Fibroblast of the aortic adventitia (primary cell): ENCODE data around the gene GDPGP1. TPM values are rescaled to one million over a fixed set of nuclear protein-coding genes. Genes with fewer than 3 reads are reported as not detected.
A peak's percentile ranks its signal among the peaks of the same experiment; 100 is the strongest.

Source experiments
- DNase-seq: peaks from one replicate; pipeline ENCODE4 v3.0.0-alpha.2; 2010; ENCODE audit warnings: low read depth
- H3K4me3 ChIP-seq: 2 replicates; pipeline ENCODE4 v1.5.1; 2011; ENCODE audit warnings: low read depth, mild to moderate bottlenecking, control low read depth, low read length, moderate library complexity
- total RNA-seq: library from RNA; depleted of rRNA; stranded (reverse); fragments of >200 nt; gene quantifications from 2 replicates; pipeline ENCODE4 v1.2.3, GENCODE V29; 2012; ENCODE audit warnings: low replicate concordance
- TF ChIP-seq, protein P1 (sequence below): IDR thresholded peaks from 2 replicates; pipeline ENCODE4 v1.5.1; 2011; ENCODE audit warnings: mild to moderate bottlenecking, low read length, control low read depth, inconsistent platforms; ENCODE audit not compliant: insufficient read depth

Gene GDPGP1
- total RNA-seq, 1 donor = 9.6 TPM

- peak overlapping the region; percentile 87 for H3K4me3 ChIP-seq
- TF ChIP-seq, protein P1, sequence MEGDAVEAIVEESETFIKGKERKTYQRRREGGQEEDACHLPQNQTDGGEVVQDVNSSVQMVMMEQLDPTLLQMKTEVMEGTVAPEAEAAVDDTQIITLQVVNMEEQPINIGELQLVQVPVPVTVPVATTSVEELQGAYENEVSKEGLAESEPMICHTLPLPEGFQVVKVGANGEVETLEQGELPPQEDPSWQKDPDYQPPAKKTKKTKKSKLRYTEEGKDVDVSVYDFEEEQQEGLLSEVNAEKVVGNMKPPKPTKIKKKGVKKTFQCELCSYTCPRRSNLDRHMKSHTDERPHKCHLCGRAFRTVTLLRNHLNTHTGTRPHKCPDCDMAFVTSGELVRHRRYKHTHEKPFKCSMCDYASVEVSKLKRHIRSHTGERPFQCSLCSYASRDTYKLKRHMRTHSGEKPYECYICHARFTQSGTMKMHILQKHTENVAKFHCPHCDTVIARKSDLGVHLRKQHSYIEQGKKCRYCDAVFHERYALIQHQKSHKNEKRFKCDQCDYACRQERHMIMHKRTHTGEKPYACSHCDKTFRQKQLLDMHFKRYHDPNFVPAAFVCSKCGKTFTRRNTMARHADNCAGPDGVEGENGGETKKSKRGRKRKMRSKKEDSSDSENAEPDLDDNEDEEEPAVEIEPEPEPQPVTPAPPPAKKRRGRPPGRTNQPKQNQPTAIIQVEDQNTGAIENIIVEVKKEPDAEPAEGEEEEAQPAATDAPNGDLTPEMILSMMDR = no peak
- DNase-seq = no peak
Observed at GRCh38 chr15:90232196-90232595, 1.8 kb upstream of the GDPGP1 start.

GRCh38 chr15:90232941-90233386, 1.0 kb upstream of the GDPGP1 start:
- peak; percentile 52 for DNase-seq
- TF ChIP-seq, protein P1 = peak; percentile 60

GRCh38 chr15:90233387-90234095, 468 bp upstream of the GDPGP1 start, which contains the start of gene CIB1:
Gene CIB1, minus strand, starts transcription at chr15:90233941. Its CDS starts 56 bp downstream, at chr15:90233885.
- DNase-seq = peak; percentile 96
- TF ChIP-seq, protein P1 = no peak
- peak within 1 kb of the TSS; percentile 87 for H3K4me3 ChIP-seq

More at GRCh38 chr15:90232941-90233386, 1.0 kb upstream of the GDPGP1 start:
- H3K4me3 ChIP-seq = peak overlapping the region; percentile 87

DNA sequence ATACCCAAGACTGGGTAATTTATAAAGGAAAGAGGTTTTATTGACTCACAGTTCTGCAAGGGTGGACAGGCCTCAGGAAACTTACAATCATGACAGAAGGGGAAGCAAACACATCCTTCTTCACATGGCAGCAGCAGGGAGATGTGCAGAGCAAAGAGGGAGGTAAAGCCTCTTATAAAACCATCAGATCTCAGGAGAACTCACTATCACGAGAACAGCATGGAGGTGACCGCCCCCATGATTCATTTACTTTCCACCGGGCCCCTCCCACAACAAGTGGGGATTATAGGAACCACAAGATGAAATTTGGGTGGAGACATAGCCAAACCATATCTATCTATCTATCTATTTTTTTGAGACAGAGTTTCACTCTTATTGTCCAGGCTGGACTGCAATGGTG, 5.4 kb downstream of the GDPGP1 start:
- TF ChIP-seq, protein P1 = no peak
- no peak overlapping the region for H3K4me3 ChIP-seq
- no peak for DNase-seq

GRCh38 chr15:90240856-90241255, 6.8 kb downstream of the GDPGP1 start:
- H3K4me3 ChIP-seq = no peak overlapping the region
- TF ChIP-seq, protein P1 = no peak
- no peak for DNase-seq

DNA sequence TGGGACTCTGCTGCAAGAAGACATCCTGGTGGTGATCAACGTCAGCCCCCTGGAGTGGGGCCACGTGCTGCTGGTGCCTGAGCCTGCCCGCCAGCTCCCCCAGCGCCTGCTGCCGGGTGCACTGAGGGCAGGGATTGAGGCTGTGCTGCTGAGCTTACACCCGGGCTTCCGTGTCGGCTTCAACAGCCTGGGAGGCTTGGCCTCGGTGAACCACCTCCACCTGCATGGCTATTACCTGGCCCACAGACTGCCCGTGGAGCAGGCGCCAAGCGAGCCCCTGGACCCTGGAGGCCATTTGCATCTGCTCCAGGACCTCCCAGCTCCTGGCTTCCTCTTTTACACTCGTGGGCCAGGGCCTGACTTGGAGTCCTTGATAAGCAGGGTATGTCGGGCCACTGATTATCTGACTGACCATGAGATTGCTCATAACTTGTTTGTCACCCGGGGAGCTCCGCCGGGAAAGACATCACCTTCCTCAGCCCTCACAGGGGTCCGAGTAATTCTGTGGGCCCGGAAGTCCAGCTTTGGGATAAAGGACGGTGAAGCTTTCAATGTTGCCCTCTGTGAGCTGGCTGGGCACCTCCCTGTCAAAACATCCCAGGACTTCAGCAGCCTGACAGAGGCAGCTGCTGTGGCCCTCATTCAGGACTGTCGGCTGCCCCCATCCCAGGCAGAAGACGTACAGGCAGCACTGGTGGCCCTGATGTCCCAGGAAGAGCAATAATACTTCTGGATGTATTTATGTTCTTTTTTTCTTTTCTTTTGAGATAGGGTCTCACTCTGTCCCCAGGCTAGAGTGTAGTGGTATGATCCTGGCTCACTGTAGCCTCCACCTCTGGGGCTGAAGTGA, 7.6 kb downstream of the GDPGP1 start:
- TF ChIP-seq, protein P1 = no peak
- DNase-seq = no peak
- no peak overlapping the region for H3K4me3 ChIP-seq
